Upper lobe of left lung (tissue), 6 donors: ENCODE measurements around the gene DGLUCY. TPM values are rescaled to one million over a fixed set of nuclear protein-coding genes. Genes with fewer than 3 reads are reported as not detected.
"Not testable (repeated sequence)": the region's sequence is repeated elsewhere in the genome, so short reads cannot be mapped to it uniquely, and the experiment has no call there.

ENCODE experiments used
- ATAC-seq, 2 donors: fragments of 200-7000 bp; cut with Tn5 transposase; one replicate each; pipeline ENCODE4 v1.9.1; 2022; ENCODE audit warnings: mild to moderate bottlenecking in 2 of 2, moderate library complexity in 2 of 2; ENCODE audit not compliant: low FRiP score in 2 of 2
- DNase-seq, 2 donors: peaks; one replicate each; pipeline ENCODE4 v3.0.0-alpha.2; 2019 to 2020
- H3K27ac ChIP-seq, 4 donors: fragments of 200-600 bp; sonication (generic); one replicate each; pipeline ENCODE4 v1.5.1; 2016 to 2019
- H3K27me3 ChIP-seq, 4 donors: fragments of 200-600 bp; sonication (generic); one replicate each; pipeline ENCODE4 v1.5.1; 2017 to 2019
- H3K36me3 ChIP-seq, 4 donors: fragments of 200-600 bp; sonication (generic); one replicate each; pipeline ENCODE4 v1.5.1; 2016 to 2019
- H3K4me1 ChIP-seq, 4 donors: fragments of 200-600 bp; sonication (generic); one replicate each; pipeline ENCODE4 v1.5.1; 2018 to 2019
- H3K4me3 ChIP-seq, 4 donors: fragments of 200-600 bp; sonication (generic); one replicate each; pipeline ENCODE4 v1.5.1; 2017 to 2019; ENCODE audit warnings: mild to moderate bottlenecking in 2 of 4, moderate library complexity in 1 of 4
- H3K9me3 ChIP-seq, 4 donors: fragments of 200-600 bp; sonication (generic); one replicate each; pipeline ENCODE4 v1.5.1; 2018 to 2019
- EP300 ChIP-seq, 4 donors: sonication (generic); formaldehyde crosslinking; IDR thresholded peaks; one replicate each; pipeline ENCODE4 v1.5.1; 2017; ENCODE audit warnings: antibody characterized with exemption in 4 of 4, control low read depth in 2 of 4
- POLR2A ChIP-seq, 4 donors: fragments of 450-650 bp; IDR thresholded peaks; one replicate each; pipeline ENCODE4 v1.5.1; 2016 to 2017; ENCODE audit warnings: antibody characterized with exemption in 4 of 4, mild to moderate bottlenecking in 2 of 4
- POLR2AphosphoS5 ChIP-seq, 2 donors: sonication (generic); formaldehyde crosslinking; IDR thresholded peaks; one replicate each; pipeline ENCODE4 v1.5.1; 2017; ENCODE audit warnings: antibody characterized with exemption in 2 of 2
- WGBS, 2 donors: methylation state at CpG; one replicate each; pipeline ENCODE4 v1.1.5; 2017 to 2018; 5-methylcytosine and 5-hydroxymethylcytosine counted together
- total RNA-seq, 6 donors: library from RNA; depleted of rRNA in 4 of 6; stranded (reverse); fragments of >200 nt in 4 of 6; gene quantifications; one replicate each; pipeline versions ENCODE4 v1.1.0 to v1.2.1, GENCODE V29; 2016 to 2021
- TF ChIP-seq, protein P1 (sequence below), 6 experiments: fragments of 450-650 bp in 4 of 6; fragments of 200-600 bp in 2 of 6; sonication (generic) in 2 of 6; IDR thresholded peaks; one replicate each; pipeline ENCODE4 v1.5.1; 2016 to 2019; ENCODE audit warnings: antibody characterized with exemption in 6 of 6
- donor health status: DM: no; HTN: no; CAD: no; lungs with moderate emphysema.
- donor health status: DM: no; HTN: yes; CAD: no; lungs with severe emphysema.

The DGLUCY gene
- total RNA-seq, 6 donors from 2014 or later: 54.7 to 141 (median 80.3) TPM

DNA sequence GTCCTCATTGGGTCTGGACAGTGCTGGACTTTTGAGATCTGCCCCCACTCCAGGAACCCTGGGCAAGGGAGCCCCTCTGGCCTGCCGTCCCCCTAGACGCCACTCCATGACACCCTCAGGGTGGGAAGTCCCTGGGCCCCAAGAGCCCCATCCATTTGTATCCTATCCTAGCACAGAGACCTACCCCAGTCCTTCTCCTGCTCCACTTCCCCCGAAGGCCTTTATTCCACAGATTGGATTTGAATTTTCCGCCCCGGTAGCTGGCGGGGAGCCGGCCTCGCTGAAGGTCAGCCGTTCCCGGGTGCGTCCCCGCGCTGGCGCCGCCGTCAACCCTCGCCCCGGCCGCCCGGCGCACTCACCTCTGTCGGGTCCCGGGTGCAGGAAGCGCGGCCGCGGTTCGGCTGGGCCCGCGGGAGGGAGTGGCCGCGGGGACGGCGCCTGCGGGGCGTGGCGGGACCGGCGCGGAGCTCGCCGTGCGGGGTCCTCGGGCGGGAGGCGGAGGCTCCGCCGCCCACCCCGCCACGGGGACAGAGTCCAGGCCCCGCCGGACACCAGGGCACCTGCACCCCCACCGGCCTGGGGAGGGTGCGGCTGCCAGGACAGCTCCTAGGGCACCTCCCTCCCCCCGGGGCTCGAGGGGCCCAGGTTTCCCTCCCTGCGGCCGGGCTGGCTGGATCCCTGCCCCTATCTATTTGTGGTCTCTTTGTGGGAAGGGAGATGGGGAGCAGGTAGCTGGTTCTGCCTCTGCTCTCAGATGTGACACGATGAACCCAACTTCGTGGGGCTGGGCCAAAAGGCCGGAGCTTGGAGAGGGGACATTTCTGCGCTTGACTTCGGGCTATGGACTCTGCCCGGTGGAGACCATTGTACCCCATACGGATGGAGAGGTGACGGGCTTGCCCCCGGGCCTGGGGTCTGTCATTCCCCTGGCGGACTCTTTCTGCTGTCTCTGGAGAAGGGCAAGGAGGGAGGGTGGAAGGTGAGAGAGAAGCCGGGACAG lies 150.6 kb downstream of the DGLUCY start:
- WGBS, 2 donors: 16 to 54% methylated on average over 4 to 47 of the region's 69 CpGs
- H3K9me3 ChIP-seq: no peaks in the 10 kb centered on the region
- no peaks in the 10 kb centered on the region for H3K36me3 ChIP-seq
- DNase-seq (peak in 1 of 2 donors; percentile 91), ATAC-seq (peak; percentile 29 to 67)
- H3K4me1 ChIP-seq: peaks cover 9 to 23% (median 11%) of the 10 kb centered on the region in 4 donors
- peak overlapping the region in 3 of 4 donors; percentile 44 to 58 (median 48) for H3K4me3 ChIP-seq
- H3K27me3 ChIP-seq: no peaks in the 10 kb centered on the region
- TF ChIP-seq, protein P1, sequence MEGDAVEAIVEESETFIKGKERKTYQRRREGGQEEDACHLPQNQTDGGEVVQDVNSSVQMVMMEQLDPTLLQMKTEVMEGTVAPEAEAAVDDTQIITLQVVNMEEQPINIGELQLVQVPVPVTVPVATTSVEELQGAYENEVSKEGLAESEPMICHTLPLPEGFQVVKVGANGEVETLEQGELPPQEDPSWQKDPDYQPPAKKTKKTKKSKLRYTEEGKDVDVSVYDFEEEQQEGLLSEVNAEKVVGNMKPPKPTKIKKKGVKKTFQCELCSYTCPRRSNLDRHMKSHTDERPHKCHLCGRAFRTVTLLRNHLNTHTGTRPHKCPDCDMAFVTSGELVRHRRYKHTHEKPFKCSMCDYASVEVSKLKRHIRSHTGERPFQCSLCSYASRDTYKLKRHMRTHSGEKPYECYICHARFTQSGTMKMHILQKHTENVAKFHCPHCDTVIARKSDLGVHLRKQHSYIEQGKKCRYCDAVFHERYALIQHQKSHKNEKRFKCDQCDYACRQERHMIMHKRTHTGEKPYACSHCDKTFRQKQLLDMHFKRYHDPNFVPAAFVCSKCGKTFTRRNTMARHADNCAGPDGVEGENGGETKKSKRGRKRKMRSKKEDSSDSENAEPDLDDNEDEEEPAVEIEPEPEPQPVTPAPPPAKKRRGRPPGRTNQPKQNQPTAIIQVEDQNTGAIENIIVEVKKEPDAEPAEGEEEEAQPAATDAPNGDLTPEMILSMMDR (IDR thresholded peaks at IDR 0.05): peak in 2 of 6 experiments; percentile 17 to 28
- TF ChIP-seq POLR2A (IDR thresholded peaks at IDR 0.05): no peak
- H3K27ac ChIP-seq: peak overlapping the region in 3 of 4 donors; percentile 29 to 58 (median 38)

DNA sequence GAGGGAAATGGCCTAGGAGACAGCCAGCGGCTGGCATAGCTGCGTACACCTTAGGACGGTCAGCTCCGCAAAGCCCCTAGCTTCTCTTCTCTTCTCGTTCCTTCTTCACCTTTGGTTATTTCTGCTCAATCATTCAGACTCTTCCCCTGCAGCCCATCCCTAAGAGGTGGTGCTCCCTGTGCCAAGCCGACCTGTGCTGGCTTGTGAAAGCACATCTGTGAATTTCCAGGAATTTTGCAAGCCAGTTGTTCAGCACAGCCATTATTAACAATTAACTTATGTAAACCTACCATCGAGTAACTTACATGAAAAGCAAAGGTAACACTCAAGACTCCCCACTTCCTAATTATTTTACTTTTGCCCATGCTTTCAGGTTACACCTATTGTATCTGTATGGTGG lies 151.5 kb downstream of the DGLUCY start:
- peaks cover 13 to 29% (median 16%) of the 10 kb centered on the region in 4 donors for H3K4me1 ChIP-seq
- H3K36me3 ChIP-seq: no peaks in the 10 kb centered on the region
- no peak for DNase-seq
- H3K9me3 ChIP-seq: no peaks in the 10 kb centered on the region
- WGBS, 2 donors: 83 to 84% methylated on average over 7 of the region's 7 CpGs
- TF ChIP-seq EP300 (IDR thresholded peaks at IDR 0.05) (no peak), POLR2AphosphoS5 (IDR thresholded peaks at IDR 0.05) (no peak), POLR2A (IDR thresholded peaks at IDR 0.05) (no peak)
- TF ChIP-seq, protein P1 (IDR thresholded peaks at IDR 0.05): no peak
- H3K27me3 ChIP-seq: no peaks in the 10 kb centered on the region
- ATAC-seq: no peak
- no peak overlapping the region for H3K4me3 ChIP-seq
- H3K27ac ChIP-seq: peak overlapping the region in 1 of 4 donors; percentile 38

DNA sequence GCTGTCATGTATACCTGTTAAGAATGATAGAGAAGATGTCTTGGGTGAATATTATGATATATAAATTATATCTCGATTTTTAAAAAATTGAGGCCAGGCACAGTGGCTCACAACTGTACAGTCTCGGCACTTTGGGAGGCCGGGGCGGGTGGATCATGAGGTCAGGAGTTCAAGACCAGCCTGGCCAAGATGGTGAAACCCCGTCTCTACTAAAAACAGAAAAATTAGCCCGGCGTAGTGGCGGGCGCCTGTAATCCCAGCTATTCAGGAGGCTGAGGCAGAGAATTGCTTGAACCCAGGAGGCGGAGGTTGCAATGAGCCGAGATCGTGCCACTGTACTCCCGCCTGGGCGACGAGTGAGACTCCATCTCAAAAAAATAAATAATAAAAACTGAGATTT lies 152.4 kb downstream of the DGLUCY start:
- not testable (repeated sequence) for H3K9me3 ChIP-seq, H3K27me3 ChIP-seq, ATAC-seq, DNase-seq, H3K27ac ChIP-seq, H3K4me3 ChIP-seq, H3K36me3 ChIP-seq
- WGBS, 2 donors: 96 to 97% methylated on average over 15 of the region's 15 CpGs
- peaks cover 13 to 29% (median 16%) of the 10 kb centered on the region in 4 donors for H3K4me1 ChIP-seq

DNA sequence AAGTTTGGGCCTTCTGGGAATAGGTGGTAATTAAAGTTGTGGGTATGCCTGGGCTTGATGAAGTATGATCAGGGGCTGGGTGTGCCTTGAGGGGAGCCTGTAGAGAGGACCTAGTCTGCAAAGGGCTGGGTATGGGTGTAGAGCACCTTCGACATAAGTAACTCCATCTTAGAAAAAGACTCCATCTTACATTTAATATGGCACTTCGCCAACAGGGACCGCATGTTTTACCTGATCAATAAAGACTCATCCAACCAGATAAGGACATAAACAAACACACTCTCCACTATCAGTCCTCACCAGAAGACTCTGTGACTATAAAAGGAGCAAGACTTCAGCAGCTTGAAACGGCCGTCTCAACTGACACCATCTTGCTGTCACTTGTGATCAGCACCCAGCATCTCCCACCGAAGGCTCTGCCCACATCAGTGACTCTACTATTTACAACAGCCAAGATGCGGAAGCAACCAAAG lies 154.1 kb downstream of the DGLUCY start:
- no peaks in the 10 kb centered on the region for H3K27me3 ChIP-seq
- TF ChIP-seq POLR2AphosphoS5 (IDR thresholded peaks at IDR 0.05): no peak
- TF ChIP-seq, protein P1 (IDR thresholded peaks at IDR 0.05): no peak
- TF ChIP-seq EP300 (IDR thresholded peaks at IDR 0.05): no peak
- no peak for TF ChIP-seq POLR2A (IDR thresholded peaks at IDR 0.05)
- peaks cover 0 to 16% (median 7%) of the 10 kb centered on the region in 4 donors for H3K36me3 ChIP-seq
- no peak overlapping the region for H3K4me3 ChIP-seq
- no peak overlapping the region for H3K27ac ChIP-seq
- H3K4me1 ChIP-seq: peaks cover 13 to 42% (median 16%) of the 10 kb centered on the region in 4 donors
- WGBS, 2 donors: 94 to 97% methylated on average over 7 of the region's 7 CpGs
- DNase-seq: no peak
- no peak for ATAC-seq
- no peaks in the 10 kb centered on the region for H3K9me3 ChIP-seq
